ENCODE measurements around the gene SLC30A2. TPM values are rescaled to one million over a fixed set of nuclear protein-coding genes. Genes with fewer than 3 reads are reported as not detected.

Gene SLC30A2
- total and polyA plus RNA-seq, 9 of the 15 experiments (the other 6 are each of a cell fraction or from before 2014, with no cell fraction given): 0.01 to 0.18 (median 0.06) TPM; not detected in 3

DNA sequence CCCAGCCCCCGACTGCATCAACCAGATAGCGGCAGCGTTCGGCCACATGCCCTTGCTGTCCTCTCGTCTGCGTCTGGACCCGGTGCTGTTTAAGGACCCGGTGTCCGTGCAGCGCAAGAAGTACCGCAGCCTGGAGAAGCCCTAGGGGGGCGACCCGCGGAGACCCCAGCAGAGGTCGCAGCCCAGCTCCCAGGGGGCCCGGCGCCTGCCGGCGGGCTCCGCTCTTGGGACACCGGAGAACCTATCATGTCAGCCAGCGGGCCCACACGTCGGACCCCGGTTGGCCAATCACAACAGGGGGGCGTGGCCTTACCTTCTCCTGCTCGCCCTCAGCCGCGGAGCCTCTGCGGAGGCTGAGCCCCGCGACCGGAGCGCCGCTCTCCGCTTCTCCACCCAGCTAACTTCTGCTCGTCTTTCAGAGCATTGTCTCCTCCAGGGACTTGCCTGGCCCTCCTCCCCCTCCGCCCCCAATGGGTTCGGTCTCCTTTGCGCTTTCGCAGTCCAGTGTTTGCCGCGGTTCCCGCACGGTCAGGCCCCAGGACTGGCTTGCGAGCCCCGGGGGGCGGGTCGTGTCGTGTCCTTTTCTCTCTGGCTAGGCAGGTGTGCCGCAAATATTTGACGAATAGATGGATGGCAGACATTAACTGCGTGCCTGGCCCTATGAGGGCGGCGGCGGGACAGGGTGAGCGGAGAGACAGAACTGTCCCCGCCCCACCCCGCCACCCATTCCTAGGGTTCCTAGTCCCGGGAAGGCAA, 10.5 kb downstream of the SLC30A2 start (continued):
- TF ChIP-seq, protein P1, sequence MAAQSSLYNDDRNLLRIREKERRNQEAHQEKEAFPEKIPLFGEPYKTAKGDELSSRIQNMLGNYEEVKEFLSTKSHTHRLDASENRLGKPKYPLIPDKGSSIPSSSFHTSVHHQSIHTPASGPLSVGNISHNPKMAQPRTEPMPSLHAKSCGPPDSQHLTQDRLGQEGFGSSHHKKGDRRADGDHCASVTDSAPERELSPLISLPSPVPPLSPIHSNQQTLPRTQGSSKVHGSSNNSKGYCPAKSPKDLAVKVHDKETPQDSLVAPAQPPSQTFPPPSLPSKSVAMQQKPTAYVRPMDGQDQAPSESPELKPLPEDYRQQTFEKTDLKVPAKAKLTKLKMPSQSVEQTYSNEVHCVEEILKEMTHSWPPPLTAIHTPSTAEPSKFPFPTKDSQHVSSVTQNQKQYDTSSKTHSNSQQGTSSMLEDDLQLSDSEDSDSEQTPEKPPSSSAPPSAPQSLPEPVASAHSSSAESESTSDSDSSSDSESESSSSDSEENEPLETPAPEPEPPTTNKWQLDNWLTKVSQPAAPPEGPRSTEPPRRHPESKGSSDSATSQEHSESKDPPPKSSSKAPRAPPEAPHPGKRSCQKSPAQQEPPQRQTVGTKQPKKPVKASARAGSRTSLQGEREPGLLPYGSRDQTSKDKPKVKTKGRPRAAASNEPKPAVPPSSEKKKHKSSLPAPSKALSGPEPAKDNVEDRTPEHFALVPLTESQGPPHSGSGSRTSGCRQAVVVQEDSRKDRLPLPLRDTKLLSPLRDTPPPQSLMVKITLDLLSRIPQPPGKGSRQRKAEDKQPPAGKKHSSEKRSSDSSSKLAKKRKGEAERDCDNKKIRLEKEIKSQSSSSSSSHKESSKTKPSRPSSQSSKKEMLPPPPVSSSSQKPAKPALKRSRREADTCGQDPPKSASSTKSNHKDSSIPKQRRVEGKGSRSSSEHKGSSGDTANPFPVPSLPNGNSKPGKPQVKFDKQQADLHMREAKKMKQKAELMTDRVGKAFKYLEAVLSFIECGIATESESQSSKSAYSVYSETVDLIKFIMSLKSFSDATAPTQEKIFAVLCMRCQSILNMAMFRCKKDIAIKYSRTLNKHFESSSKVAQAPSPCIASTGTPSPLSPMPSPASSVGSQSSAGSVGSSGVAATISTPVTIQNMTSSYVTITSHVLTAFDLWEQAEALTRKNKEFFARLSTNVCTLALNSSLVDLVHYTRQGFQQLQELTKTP (IDR thresholded peaks at IDR 0.05; ENCODE audit: low read depth in 1 of 2, partially characterized antibody in 2 of 2): peak; percentile 25 to 45
- TF ChIP-seq TEAD2 (tag; IDR thresholded peaks at IDR 0.05): no peak
- peak in 1 of 2 experiments; percentile 68; a peak in 1 of 4 replicates for TF ChIP-seq RCOR1 (IDR thresholded peaks at IDR 0.05; ENCODE audit: borderline replicate concordance in 1 of 2, low read depth in 2 of 2, low read length in 2 of 2)
- TF ChIP-seq RBM14 (IDR thresholded peaks at IDR 0.05; ENCODE audit: borderline replicate concordance, insufficient read depth, low read depth, low read length): no peak
- TF ChIP-seq ZNF696 (CRISPR knock-in tag; conservative IDR thresholded peaks at IDR 0.05): no peak
- no peak for TF ChIP-seq BDP1 (IDR thresholded peaks at IDR 0.05; ENCODE audit: insufficient read depth, insufficient read length)
- no peak for TF ChIP-seq RBM39 (optimal IDR thresholded peaks at IDR 0.05; ENCODE audit: low read depth, low read length)
- no peak for TF ChIP-seq SETDB1 (IDR thresholded peaks at IDR 0.05; ENCODE audit: low read length)
- TF ChIP-seq HDAC3 (IDR thresholded peaks at IDR 0.05; ENCODE audit: borderline replicate concordance, partially characterized antibody): no peak
- TF ChIP-seq, protein P2, sequence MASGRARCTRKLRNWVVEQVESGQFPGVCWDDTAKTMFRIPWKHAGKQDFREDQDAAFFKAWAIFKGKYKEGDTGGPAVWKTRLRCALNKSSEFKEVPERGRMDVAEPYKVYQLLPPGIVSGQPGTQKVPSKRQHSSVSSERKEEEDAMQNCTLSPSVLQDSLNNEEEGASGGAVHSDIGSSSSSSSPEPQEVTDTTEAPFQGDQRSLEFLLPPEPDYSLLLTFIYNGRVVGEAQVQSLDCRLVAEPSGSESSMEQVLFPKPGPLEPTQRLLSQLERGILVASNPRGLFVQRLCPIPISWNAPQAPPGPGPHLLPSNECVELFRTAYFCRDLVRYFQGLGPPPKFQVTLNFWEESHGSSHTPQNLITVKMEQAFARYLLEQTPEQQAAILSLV (tag; IDR thresholded peaks at IDR 0.05): no peak
- TF ChIP-seq ZNF77 (CRISPR knock-in tag; IDR thresholded peaks at IDR 0.05): no peak
- TF ChIP-seq, protein P3, sequence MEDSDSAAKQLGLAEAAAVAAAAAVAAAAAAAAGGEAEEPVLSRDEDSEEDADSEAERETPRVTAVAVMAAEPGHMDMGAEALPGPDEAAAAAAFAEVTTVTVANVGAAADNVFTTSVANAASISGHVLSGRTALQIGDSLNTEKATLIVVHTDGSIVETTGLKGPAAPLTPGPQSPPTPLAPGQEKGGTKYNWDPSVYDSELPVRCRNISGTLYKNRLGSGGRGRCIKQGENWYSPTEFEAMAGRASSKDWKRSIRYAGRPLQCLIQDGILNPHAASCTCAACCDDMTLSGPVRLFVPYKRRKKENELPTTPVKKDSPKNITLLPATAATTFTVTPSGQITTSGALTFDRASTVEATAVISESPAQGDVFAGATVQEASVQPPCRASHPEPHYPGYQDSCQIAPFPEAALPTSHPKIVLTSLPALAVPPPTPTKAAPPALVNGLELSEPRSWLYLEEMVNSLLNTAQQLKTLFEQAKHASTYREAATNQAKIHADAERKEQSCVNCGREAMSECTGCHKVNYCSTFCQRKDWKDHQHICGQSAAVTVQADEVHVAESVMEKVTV (CRISPR knock-in tag; IDR thresholded peaks at IDR 0.05): no peak
- TF ChIP-seq NFRKB (IDR thresholded peaks at IDR 0.05; ENCODE audit: low read depth): peak; percentile 96
- no peak for TF ChIP-seq GATAD2B (IDR thresholded peaks at IDR 0.05; ENCODE audit: borderline replicate concordance)
- peak; percentile 75; the same call in 1 of the 2 replicates for TF ChIP-seq KLF13 (tag; IDR thresholded peaks at IDR 0.05; ENCODE audit: borderline replicate concordance, low read depth)
- peak; percentile 79 for TF ChIP-seq CBX1 (IDR thresholded peaks at IDR 0.05; ENCODE audit: low read depth)
- TF ChIP-seq MTA2 (IDR thresholded peaks at IDR 0.05; ENCODE audit: low read depth): no peak
- TF ChIP-seq MAFF (IDR thresholded peaks at IDR 0.05; ENCODE audit: low read length): no peak
- TF ChIP-seq E2F6 (IDR thresholded peaks at IDR 0.05; ENCODE audit: borderline replicate concordance in 1 of 2, extremely low read depth in 1 of 2, insufficient read depth in 1 of 2, insufficient read length in 1 of 2, low read depth in 1 of 2, low read length in 1 of 2, poor library complexity in 1 of 2, severe bottlenecking in 1 of 2): peak; percentile 66 to 88
- no peak for TF ChIP-seq SLC30A9 (CRISPR knock-in tag; IDR thresholded peaks at IDR 0.05)
